Measurements from ENCODE around the gene GNPTG.
A peak's percentile ranks its signal among the peaks of the same experiment; 100 is the strongest.

GNPTG gene

DNA sequence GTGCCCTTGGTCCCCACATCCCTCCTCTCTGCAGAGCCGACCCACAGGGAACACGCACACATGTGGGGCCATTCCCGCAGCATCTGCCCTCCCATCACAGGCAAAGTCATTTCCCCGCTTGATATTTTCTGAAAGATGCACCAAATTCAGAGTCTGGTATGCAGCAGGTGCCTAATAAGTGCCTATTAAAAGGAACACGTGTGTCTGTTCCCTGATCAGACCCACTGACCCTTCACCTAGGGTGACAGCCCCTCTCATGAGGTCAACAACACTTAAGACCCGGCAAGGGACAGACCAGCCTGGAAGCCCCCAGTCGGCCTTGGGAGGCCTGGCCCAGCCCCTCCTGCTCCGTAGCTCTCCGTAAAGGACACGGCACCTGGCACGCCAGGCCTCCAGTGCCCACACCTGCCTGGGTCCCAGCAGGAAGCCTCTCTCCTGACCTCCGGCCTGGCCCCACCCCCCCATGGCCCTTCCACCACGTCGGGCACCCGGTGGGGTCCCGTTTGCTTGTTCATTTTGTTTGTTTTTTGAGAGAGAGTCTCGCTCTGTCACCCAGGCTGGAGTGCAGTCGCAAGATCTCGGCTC, 42.7 kb downstream of the GNPTG start:
- DNase-seq (ENCODE audit: low spot score) = no peak

DNA sequence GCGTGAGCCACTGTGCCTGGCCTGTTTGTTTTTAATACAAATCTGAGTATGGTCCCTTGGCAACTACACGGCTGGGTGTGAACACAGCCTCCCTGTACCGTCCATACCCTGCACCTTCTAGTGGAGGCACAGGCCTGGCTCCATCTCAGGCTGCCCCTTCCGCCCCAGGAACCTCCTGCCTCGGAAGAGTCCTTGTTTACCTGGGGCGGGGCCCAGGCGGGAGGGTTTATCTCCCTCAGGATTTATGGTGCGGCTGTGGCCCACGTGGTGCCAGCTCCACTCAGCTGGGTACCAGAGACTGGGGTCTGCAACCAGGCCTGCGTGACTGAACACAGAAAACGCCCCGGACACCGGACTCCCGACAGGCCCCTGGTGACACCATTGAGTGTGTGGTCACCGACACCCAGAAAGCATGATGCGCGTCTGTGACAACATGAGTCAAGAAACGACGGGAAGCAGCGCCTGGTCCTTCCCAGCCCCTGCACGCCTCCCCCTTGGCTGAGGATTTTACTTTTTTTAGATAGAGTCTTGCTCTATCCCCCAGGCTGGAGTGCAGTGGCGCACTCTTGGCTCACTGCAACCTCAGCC, 43.8 kb downstream of the GNPTG start:
- no peak for DNase-seq (ENCODE audit: low spot score)

- DNase-seq (ENCODE audit: low spot score) = no peak
Measured at GRCh38 chr16:1397779-1398178, 46.0 kb downstream of the GNPTG start.

GRCh38 chr16:1398351-1398750, 46.6 kb downstream of the GNPTG start:
- DNase-seq (ENCODE audit: low spot score) = no peak

- DNase-seq (ENCODE audit: low spot score) = no peak
Measured at GRCh38 chr16:1398826-1399581, 47.3 kb downstream of the GNPTG start.

- DNase-seq (ENCODE audit: low spot score) = no peak
Measured at GRCh38 chr16:1401061-1401757, 49.5 kb downstream of the GNPTG start.

GRCh38 chr16:1401758-1402154, 50.0 kb downstream of the GNPTG start:
- no peak for DNase-seq (ENCODE audit: low spot score)

DNA sequence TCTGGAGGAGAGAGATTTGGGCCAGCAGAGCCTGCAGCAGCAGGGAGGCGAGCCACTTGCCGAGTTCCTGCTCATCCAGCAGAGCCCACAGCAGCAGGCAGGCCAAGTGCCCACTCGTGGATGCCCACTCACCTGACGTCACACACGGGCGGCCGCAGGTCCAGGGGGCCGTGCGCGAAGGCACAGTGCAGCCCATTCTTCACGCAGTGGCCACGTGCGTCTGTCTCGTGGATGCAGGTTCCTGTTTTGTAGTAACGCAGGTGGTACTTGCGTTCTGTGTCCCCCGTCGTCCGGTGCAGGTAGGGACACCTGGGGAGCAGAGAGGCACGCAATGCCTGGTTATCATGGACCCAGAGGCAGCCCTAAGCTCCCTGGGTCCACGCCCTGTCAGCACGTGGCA, 51.3 kb downstream of the GNPTG start:
- no peak for DNase-seq (ENCODE audit: low spot score)

DNA sequence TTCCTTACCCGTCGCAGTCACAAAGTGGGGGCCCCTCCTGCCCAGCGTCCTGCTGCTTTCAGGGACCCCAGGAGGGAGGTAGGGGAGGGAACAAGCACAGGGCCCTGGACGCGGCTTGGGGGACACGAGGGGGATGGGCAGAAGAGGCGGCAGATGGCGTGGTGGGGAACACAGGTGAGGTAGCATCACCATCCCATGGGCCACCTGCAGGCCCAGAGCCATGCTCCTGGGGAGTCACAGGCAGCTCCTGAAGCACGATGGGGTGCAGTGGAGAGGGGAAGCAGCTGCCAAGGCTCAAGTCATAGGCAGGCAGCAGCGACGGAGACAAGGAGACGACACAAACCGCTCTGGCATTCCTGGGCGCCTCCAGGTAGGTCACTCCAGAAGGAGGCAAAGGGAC, 52.0 kb downstream of the GNPTG start:
- DNase-seq (ENCODE audit: low spot score) = no peak

GRCh38 chr16:1407753-1408152, 56.0 kb downstream of the GNPTG start:
- DNase-seq (ENCODE audit: low spot score) = peak; percentile 19

DNA sequence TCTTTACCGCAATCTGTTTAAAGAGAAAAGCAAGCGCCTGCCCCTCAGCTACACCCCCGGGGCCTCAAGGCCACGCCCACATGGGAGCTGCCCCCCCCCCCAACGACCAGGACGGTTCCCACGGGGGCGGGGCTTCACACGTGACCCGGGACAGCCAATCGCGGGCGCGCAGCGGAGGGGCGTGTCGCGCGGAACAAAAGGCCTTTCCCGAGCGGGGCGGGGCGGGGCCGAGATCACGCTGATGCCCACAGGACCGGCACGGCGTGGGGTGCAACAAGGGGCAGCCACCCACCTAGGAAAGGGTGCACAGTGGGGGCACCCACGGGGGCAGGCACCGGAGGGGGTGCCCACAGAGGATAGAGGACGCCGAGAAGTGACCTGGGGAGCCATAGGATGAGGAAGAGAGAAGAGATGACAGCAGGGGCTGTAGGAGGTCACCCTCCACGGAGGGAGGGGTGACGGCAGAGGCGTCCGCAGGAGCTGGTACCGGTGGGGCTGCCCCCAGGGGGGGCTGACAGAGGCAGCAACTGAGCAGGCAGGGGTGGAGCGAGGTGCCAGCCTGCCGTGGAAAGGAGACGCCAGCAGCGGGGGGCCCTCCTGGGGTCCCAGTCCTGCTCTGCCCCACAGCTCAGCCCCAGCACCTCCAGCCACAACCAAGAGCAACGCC, 56.6 kb downstream of the GNPTG start:
- DNase-seq (ENCODE audit: low spot score) = peak; percentile 80

DNA sequence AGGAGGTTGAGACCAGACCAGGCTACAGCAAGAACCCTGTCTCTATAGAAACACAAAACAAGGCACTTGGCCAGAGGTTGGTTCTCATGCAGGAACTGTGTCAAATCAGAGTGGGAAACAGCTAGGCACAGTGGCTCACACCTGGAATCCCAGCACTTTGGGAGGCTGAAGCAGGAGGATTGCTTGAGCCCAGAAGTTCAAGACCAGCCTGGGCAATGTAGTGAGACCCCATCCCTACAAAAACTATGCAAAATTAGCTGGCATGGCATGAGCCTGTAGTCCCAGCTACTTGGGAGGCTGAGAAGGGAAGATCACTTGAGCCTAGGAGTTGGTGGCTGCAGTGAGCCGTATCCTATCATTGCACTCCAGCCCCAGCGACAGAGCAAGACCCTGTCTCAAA, 61.1 kb downstream of the GNPTG start:
- no peak for DNase-seq (ENCODE audit: low spot score)
